SK-N-SH treated with all-trans-retinoic acid at 6 μM for 48 hours (cell line): ENCODE data around the gene PIP4K2C.

Experiments used
- ATAC-seq: fragments of 200-7000 bp; cut with Tn5 transposase; 3 replicates; pipeline ENCODE4 v1.9.1; 2020; ENCODE audit warnings: mild to moderate bottlenecking, moderate library complexity
- BACH2 ChIP-seq: fragments of 250-450 bp; sonication (Bioruptor Pico); IDR thresholded peaks from 2 replicates; pipeline ENCODE4 v1.9.0; 2021; ENCODE audit warnings: mild to moderate bottlenecking, borderline replicate concordance
- CSDC2 ChIP-seq: fragments of 250-450 bp; sonication (Bioruptor Pico); IDR thresholded peaks from 2 replicates; pipeline ENCODE4 v1.5.0; 2020; ENCODE audit warnings: mild to moderate bottlenecking, moderate library complexity
- CSRNP3 ChIP-seq: fragments of 250-450 bp; sonication (Bioruptor Pico); IDR thresholded peaks from 2 replicates; pipeline ENCODE4 v1.5.1; 2021; ENCODE audit warnings: mild to moderate bottlenecking, moderate library complexity
- ESRRG ChIP-seq: fragments of 250-450 bp; sonication (Bioruptor Pico); IDR thresholded peaks from 2 replicates; pipeline ENCODE4 v1.6.1; 2021; ENCODE audit warnings: mild to moderate bottlenecking
- GLIS3 ChIP-seq: fragments of 250-450 bp; sonication (Bioruptor Pico); IDR thresholded peaks from 2 replicates; pipeline ENCODE4 v1.5.0; 2020; ENCODE audit warnings: mild to moderate bottlenecking, moderate library complexity
- ISL1 ChIP-seq: fragments of 250-450 bp; sonication (Bioruptor Pico); IDR thresholded peaks from 2 replicates; pipeline ENCODE4 v2.1.2; 2022; ENCODE audit warnings: mild to moderate bottlenecking, moderate library complexity
- OSR1 ChIP-seq: fragments of 250-450 bp; sonication (Bioruptor Pico); IDR thresholded peaks from 2 replicates; pipeline ENCODE4 v1.8.0; 2022; ENCODE audit warnings: moderate library complexity, mild to moderate bottlenecking, inconsistent platforms
- PATZ1 ChIP-seq: fragments of 250-450 bp; sonication (Bioruptor Pico); IDR thresholded peaks from 2 replicates; pipeline ENCODE4 v1.8.0; 2020; ENCODE audit warnings: mild to moderate bottlenecking, moderate library complexity, borderline replicate concordance
- PPARA ChIP-seq: fragments of 250-450 bp; sonication (Bioruptor Pico); IDR thresholded peaks from 2 replicates; pipeline ENCODE4 v1.5.0; 2020; ENCODE audit warnings: mild to moderate bottlenecking, borderline replicate concordance
- RARB ChIP-seq: fragments of 250-450 bp; sonication (Bioruptor Pico); IDR thresholded peaks from 2 replicates; pipeline ENCODE4 v1.8.0; 2021; ENCODE audit warnings: mild to moderate bottlenecking, moderate library complexity
- SNAI2 ChIP-seq: fragments of 250-450 bp; sonication (Bioruptor Pico); IDR thresholded peaks from 2 replicates; pipeline ENCODE4 v1.5.0; 2020; ENCODE audit warnings: mild to moderate bottlenecking, moderate library complexity
- TCF4 ChIP-seq: fragments of 250-450 bp; sonication (Bioruptor Pico); IDR thresholded peaks from 2 replicates; pipeline ENCODE4 v1.8.0; 2021; ENCODE audit warnings: mild to moderate bottlenecking, moderate library complexity, borderline replicate concordance
- TOX ChIP-seq: fragments of 250-450 bp; sonication (Bioruptor Pico); IDR thresholded peaks from 2 replicates; pipeline ENCODE4 v1.8.0; 2021; ENCODE audit warnings: mild to moderate bottlenecking, moderate library complexity, borderline replicate concordance
- ZC3H10 ChIP-seq: fragments of 250-450 bp; sonication (Bioruptor Pico); IDR thresholded peaks from 2 replicates; pipeline ENCODE4 v1.5.1; 2021; ENCODE audit warnings: mild to moderate bottlenecking, moderate library complexity
- ZFP3 ChIP-seq: fragments of 250-450 bp; sonication (Bioruptor Pico); IDR thresholded peaks from 2 replicates; pipeline ENCODE4 v1.5.0; 2020; ENCODE audit warnings: mild to moderate bottlenecking, moderate library complexity
- ZFP30 ChIP-seq: fragments of 450-650 bp; formaldehyde crosslinking; IDR thresholded peaks from 2 replicates; pipeline ENCODE4 v1.5.0; 2022; ENCODE audit warnings: mild to moderate bottlenecking, moderate library complexity
- ZNF565 ChIP-seq: fragments of 450-650 bp; formaldehyde crosslinking; conservative IDR thresholded peaks from 2 replicates; pipeline ENCODE4 v1.5.0; 2020; ENCODE audit warnings: low read depth, mild to moderate bottlenecking, moderate library complexity
- ZNF70 ChIP-seq: fragments of 450-650 bp; formaldehyde crosslinking; IDR thresholded peaks from 2 replicates; pipeline ENCODE4 v1.5.0; 2020; ENCODE audit warnings: mild to moderate bottlenecking, moderate library complexity
- ZNF8 ChIP-seq: fragments of 450-650 bp; formaldehyde crosslinking; IDR thresholded peaks from 2 replicates; pipeline ENCODE4 v1.5.0; 2020; ENCODE audit warnings: mild to moderate bottlenecking, moderate library complexity
- TF ChIP-seq, protein P1 (sequence below): fragments of 250-450 bp; sonication (Bioruptor Pico); IDR thresholded peaks from 2 replicates; pipeline ENCODE4 v1.8.0; 2021; ENCODE audit warnings: low read depth, mild to moderate bottlenecking, moderate library complexity, borderline replicate concordance
- TF ChIP-seq, protein P2 (sequence below): fragments of 250-450 bp; sonication (Bioruptor Pico); IDR thresholded peaks from 2 replicates; pipeline ENCODE4 v1.5.1; 2020; ENCODE audit warnings: low read depth, mild to moderate bottlenecking, moderate library complexity

PIP4K2C gene

GRCh38 chr12:57627501-57628279, 36.7 kb downstream of the PIP4K2C start:
- ATAC-seq = no peak
- TF ChIP-seq PPARA (CRISPR knock-in tag) (no peak), OSR1 (CRISPR knock-in tag) (no peak), TCF4 (CRISPR knock-in tag) (no peak)

DNA sequence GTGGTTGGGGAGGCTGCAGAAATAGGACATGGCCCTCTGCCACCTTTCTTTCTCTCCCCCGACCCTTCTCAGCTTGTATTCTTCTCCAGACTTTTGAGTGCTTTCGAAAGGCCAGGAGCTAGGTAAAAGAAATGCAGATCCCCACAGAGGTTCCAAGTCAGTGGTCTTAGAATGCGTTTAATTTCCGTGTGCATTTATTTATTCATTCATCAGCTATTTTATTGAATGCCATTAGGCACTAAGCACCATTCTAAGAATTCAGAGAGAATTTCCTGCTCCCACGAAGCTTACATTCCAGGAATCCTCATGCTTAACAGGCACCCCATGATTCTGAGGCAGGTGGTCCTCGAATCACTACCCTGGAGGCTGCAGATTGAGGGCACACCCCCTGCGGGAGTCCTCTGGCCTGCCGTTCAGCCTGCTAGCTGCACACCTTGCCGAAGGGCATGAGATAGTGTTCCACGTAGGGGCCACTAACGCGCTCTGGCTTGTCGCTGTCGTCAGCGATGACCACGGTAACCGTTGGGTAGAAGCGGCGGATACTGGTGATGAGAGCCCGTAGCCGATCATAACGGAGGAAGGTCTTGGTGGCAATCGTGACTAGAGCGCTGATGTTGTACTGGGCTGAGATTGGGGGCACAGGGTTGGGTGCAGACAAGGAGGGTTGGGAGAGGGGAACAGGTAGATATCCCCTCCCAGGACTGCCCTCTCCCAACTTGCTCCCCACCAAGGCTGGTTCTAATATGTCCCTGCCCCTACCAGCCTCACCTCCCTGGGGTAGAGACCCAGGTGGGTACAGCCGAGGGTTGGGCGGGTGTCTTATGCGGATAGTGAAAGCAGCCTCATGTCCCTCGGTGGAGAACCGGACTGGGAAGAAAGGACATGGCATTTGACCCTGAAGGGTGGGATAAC, 37.5 kb downstream of the PIP4K2C start:
- ATAC-seq = no peak

DNA sequence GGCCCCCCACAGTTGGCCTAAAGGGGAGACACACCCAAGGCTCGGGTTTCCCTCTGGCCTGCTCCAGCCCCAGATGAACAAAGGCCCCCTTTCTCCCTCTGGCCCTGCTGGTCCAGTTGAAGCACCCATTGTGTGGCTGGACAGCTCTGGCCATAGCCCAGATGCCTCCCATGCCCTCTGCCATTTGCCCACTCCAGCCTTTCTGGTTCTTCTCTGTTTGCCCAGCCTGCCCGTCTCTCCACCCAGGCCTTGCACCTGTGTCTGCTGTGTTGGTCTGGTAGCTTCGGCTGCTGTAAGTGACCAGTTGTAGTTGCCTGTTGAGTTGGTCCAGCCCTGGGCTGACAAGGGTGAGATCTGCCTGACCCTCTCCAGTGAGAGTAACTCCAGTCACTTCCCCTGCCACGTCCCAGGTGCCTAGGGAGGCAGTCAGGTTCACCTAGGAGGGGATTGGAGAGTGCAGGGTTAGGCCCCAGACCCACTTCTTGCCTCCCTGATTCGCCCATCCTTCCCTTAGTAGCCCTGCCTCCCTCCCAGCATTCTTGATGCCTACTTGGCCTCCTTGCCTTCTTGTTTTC, 39.0 kb downstream of the PIP4K2C start:
- no peak for ATAC-seq
- TF ChIP-seq ZNF70 (CRISPR knock-in tag) = no peak
- TF ChIP-seq CSRNP3 = no peak
- TF ChIP-seq BACH2 (CRISPR knock-in tag) = no peak
- no peak for TF ChIP-seq OSR1 (CRISPR knock-in tag)
- TF ChIP-seq ZNF8 = no peak

More for the DNA sequence above, 37.5 kb downstream of the PIP4K2C start:
- TF ChIP-seq RARB = no peak
- TF ChIP-seq ESRRG (CRISPR knock-in tag) = no peak
- TF ChIP-seq BACH2 (CRISPR knock-in tag) = no peak
- no peak for TF ChIP-seq ZFP30 (CRISPR knock-in tag)
- TF ChIP-seq ZNF565 = no peak
- TF ChIP-seq, protein P1, sequence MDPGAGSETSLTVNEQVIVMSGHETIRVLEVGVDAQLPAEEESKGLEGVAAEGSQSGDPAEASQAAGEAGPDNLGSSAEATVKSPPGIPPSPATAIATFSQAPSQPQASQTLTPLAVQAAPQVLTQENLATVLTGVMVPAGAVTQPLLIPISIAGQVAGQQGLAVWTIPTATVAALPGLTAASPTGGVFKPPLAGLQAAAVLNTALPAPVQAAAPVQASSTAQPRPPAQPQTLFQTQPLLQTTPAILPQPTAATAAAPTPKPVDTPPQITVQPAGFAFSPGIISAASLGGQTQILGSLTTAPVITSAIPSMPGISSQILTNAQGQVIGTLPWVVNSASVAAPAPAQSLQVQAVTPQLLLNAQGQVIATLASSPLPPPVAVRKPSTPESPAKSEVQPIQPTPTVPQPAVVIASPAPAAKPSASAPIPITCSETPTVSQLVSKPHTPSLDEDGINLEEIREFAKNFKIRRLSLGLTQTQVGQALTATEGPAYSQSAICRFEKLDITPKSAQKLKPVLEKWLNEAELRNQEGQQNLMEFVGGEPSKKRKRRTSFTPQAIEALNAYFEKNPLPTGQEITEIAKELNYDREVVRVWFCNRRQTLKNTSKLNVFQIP (CRISPR knock-in tag) = no peak
- no peak for TF ChIP-seq OSR1 (CRISPR knock-in tag)

DNA sequence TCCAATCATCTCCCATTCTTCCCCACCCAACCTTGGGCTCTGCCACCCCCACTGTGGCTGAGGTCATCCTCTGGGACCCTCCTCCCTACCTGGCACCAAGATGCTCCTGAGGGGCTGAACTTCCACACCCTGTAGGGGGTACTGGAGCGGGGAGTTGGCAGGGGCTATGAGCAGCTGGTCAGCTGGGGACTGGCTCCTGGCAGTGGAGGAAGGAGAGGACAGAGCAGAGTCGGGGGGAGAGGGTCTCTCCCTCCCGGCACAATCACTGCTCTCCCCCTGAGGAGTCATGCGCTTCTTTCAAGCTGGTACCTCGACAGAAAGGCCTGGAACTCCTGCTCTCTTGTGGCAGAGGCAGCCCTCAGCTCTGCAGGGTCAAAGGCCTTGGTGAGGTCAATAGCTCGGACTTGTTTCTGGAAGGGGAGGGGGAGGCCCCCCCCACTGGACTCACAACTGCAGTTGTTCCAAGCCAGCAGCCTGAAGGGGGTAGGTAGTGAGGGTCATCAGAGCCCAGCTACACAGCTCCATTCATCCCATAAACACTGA, 40.0 kb downstream of the PIP4K2C start:
- no peak for ATAC-seq
- TF ChIP-seq BACH2 (CRISPR knock-in tag) (no peak), ZNF565 (no peak), ESRRG (CRISPR knock-in tag) (no peak), OSR1 (CRISPR knock-in tag) (no peak), ISL1 (CRISPR knock-in tag) (no peak), ZNF8 (no peak), ZNF70 (CRISPR knock-in tag) (no peak), TOX (CRISPR knock-in tag) (no peak), ZFP30 (CRISPR knock-in tag) (no peak), ZFP3 (CRISPR knock-in tag) (no peak), PATZ1 (no peak), CSRNP3 (no peak), ZC3H10 (no peak), CSDC2 (no peak), RARB (no peak), GLIS3 (CRISPR knock-in tag) (no peak), PPARA (CRISPR knock-in tag) (no peak), SNAI2 (no peak)
- TF ChIP-seq, protein P1 (CRISPR knock-in tag) = no peak
- TF ChIP-seq, protein P2, sequence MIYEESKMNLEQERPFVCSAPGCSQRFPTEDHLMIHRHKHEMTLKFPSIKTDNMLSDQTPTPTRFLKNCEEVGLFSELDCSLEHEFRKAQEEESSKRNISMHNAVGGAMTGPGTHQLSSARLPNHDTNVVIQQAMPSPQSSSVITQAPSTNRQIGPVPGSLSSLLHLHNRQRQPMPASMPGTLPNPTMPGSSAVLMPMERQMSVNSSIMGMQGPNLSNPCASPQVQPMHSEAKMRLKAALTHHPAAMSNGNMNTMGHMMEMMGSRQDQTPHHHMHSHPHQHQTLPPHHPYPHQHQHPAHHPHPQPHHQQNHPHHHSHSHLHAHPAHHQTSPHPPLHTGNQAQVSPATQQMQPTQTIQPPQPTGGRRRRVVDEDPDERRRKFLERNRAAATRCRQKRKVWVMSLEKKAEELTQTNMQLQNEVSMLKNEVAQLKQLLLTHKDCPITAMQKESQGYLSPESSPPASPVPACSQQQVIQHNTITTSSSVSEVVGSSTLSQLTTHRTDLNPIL = no peak
